HG02763 (cell line): ENCODE measurements around the gene NEUROD2.

Source experiments
- ATAC-seq: cut with Tn5 transposase; IDR thresholded peaks from one replicate; pipeline ENCODE4 v1.9.1; 2021; ENCODE audit warnings: mild to moderate bottlenecking, moderate library complexity; ENCODE audit not compliant: unreplicated experiment

The NEUROD2 gene

DNA sequence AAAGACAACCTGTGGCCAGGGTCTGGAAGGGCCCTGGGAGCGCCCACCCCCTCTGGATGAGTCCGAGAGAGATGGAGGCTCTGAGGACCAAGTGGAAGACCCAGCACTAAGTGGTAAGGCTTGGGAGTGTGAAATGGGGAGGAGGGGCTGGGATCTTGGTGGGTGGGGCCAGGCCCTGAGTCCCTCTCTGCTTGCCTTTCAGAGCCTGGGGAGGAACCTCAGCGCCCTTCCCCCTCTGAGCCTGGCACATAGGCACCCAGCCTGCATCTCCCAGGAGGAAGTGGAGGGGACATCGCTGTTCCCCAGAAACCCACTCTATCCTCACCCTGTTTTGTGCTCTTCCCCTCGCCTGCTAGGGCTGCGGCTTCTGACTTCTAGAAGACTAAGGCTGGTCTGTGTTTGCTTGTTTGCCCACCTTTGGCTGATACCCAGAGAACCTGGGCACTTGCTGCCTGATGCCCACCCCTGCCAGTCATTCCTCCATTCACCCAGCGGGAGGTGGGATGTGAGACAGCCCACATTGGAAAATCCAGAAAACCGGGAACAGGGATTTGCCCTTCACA is 28.0 kb upstream of the NEUROD2 start:
- ATAC-seq, result no peak

DNA sequence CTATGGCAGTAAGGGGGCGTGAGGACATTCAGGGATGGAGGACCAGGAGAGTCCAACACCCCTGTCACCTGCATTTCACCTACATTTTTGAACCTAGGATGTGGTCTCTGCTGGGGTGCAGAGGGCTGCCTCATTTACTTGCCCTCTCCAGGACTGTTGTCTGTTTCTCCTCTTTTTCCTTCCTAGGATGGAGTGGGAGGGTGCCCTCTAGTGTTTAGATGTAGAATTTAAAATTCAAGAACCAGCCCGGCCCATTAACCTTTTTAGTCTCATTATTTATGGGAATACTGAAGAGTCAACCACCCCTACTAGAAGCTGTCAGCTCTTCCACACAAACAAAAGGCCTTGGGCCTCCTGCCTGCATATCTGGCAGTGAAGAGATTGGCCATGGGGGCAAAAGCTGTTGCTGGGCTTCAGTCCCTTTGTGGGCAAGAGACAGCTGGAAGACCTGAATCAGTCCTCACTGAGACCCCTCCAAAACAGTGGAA is 26.7 kb upstream of the NEUROD2 start:
- no peak for ATAC-seq

DNA sequence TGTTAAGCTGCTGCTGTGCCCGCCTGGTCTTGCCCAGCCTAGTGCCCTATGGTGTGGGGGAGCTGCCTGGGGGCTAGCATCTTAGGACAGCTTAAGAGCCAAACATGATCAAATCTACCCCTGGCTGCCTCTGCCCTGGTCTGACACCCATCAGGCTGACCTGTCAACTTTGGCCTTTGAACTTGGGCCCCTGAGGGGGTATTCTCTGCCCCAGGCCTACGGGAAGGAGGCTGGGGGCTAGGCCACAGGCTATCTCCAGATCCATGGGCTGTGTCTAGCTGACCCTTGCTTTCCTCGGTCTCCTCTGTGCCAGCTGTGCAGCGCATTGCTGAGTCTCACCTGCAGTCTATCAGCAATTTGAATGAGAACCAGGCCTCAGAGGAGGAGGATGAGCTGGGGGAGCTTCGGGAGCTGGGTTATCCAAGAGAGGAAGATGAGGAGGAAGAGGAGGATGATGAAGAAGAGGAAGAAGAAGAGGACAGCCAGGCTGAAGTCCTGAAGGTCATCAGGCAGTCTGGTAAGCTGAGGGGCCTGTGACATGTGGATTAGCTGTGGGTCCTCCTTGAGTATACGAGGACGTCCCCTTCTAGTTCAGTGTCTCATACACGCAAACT is 26.0 kb upstream of the NEUROD2 start:
- no peak for ATAC-seq

DNA sequence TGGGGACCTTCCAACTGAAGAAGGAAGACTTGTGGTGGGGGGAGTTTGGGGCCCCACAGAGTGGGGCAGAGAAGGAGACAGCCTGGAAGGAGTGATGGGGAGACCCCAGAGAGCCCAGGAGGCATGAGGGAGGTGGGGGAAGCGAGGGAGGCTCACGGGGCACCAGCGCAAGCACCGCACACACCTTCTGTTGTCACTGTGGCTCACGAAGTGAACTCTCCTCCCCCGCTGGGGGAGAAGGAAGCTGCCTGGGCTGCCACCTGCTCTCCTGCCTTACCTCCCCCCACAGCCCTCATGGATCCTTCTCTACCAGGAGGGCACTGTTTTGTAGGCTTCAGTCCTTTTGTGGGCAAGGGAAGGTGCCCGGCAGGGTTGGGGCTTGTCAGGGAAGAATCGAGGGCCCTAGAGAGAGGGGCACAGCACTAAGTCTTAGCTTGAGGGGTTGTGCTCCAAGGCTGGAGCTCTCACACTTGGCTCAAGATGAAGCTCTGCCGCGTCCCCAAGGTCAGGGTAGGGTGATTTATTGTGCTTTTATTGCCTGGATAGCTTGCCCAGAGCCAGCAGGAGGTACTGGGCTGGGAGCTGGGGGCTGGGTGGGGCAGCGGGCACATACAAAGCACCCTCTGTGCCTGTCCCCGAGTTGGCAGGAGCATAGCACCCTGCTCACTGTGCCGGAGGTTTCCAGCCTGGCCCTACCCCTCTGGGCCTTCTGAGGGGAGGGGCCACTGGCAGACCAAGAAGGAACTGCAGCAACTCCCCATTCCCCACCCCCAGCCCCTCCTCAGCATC is 24.6 kb upstream of the NEUROD2 start:
- ATAC-seq, result no peak

DNA sequence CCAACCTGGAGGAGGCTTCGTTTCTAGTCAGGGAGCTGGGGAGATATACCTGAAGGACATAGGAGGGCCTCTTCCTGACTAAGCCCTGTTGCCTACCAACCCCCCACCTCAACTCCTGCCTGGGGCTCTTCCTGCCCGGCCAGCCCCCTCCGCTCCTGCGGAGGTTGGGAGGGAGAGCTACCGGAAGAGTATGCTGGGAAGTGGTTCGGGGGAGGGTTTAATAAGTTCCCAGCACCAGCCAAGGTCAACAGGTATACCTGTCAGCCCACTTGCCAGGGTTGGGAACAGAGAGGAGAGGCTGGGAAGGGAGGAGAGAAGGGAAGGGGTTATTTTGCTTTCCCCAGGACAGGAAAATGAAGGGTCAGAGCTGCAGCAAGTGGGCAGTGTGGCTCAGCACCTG is 23.7 kb upstream of the NEUROD2 start:
- ATAC-seq, result no peak

DNA sequence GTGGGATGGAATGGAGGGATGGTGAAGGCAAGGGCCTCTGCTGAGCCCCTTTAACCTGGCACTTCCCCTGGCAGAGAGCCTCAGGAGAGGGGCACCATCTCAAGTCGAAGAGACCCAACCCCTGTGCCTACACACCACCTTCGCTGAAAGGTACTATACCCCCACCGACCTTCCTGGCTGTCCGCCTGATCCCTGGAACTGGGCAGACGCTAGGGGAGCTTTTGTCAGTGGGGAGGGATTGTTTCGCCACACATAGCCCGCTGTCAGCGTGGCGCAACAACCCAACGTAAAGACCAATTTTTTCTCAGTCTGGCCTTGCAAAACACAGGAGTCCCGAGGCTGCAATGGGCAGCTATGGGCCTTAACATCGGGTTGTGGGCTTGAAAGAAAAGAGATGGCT is 22.2 kb upstream of the NEUROD2 start:
- no peak for ATAC-seq

DNA sequence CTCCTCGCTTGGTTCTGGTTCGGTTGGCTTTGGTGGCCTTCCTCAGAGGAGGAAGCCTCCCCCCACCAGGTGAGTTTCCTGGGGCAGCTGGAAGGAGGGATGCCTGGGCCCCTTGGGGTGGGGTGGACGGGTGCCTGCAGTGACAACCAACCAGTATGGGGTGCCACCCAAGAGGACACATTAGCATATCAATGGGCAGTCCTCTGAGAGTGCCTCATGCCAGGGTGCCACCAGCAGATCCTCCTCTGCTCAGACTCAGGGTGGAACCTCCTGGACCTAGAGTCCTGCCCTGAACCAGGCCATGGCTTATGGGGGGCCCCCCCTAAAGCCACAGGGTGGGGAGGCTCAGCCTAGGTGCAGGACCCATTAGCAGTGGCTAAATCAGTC is 21.8 kb upstream of the NEUROD2 start:
- no peak for ATAC-seq

DNA sequence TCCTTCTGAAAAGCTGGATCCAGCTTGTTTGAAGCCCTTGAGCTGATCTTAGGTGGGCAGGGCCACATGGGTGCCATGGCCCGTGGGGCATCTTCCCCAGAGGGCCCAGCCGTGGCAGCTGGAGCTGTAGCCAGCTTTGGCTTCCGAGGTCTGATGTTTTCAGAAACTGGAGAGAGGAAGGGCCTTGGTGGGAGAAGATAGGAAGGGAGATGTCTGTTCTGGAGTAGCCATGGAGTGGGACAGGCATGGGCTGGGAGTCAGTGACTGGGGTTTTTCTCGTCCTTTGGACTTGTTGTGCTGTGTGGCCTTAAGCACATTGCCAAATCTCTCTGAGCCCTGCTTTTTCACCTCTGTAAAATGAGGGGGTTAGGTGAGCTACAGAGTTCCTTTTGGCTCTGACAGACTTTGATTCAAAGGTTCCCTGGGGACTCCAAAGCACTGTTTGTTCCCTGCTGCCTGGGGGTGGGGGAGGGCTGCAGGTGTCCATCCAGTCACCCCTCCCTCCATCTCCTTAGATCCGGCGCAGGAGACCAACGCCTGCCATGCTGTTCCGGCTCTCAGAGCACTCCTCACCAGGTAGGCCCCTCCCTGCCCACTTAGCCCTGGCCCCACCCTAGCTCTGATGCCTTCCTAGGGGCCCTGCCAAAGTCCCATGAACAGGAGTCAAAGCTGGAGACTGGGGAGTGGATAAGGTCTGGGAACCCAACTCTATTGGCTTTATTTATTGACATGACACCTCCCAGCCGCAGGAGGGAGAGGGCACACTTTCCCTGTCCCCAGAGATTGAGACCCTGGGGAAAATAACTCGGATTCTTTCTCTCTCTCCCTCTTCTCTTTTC is 21.2 kb upstream of the NEUROD2 start:
- ATAC-seq, result no peak

DNA sequence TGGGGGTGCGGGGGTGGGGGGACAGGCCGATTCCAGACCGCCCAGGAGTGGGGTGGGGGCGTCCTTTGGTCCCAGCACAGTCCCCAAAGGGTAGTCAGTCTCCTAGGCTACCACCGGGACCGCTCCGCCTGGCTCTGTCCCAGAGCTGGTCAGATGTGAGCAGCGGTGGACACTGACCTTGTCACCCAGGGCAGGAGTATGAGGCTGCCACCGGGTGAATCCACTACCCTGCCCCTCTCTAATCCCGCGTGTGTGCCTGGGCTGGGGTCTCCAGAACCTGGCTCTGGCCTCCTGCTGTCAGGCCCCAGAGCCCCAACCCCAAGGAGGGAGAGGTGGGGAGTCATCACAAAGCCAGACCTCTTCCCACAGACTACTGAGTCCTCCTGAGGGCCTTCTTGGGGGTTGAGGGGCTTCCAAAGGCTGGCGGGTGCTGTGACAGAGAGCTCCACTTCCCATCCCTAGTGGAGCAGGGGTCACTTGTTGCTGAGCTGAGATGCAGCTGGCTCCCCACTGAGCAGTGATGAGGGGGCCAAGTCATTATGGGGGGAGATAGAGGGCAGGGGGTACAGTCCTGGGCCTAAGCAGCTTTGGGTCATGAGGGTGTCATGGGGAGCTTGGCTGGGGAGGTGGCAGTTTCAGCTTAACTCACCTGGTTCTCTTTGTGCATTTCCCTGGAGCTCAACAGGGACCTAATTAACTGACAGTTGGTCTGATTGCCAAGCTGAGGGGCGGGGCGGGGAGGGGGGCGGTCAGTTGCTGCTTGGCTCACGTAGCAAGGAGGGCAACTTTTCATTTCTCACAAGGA is 20.2 kb upstream of the NEUROD2 start:
- ATAC-seq, result no peak

DNA sequence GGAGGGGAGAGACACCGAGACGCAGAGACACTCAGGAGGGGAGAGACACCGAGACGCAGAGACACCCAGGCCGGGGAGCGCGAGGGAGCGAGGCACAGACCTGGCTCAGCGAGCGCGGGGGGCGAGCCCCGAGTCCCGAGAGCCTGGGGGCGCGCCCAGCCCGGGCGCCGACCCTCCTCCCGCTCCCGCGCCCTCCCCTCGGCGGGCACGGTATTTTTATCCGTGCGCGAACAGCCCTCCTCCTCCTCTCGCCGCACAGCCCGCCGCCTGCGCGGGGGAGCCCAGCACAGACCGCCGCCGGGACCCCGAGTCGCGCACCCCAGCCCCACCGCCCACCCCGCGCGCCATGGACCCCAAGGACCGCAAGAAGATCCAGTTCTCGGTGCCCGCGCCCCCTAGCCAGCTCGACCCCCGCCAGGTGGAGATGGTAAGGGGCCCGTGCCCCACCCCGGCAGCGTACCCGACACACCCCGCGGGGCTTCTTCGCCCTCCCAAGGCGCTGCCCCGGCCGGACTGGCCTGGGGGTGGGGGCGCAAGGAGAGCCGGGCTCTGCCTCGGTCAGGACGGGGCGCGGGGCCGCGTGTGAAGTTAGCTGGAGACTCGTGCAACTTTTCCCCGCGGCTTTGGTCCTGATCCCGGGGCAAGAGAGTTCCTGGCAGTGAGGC is 19.5 kb upstream of the NEUROD2 start:
- no peak for ATAC-seq

DNA sequence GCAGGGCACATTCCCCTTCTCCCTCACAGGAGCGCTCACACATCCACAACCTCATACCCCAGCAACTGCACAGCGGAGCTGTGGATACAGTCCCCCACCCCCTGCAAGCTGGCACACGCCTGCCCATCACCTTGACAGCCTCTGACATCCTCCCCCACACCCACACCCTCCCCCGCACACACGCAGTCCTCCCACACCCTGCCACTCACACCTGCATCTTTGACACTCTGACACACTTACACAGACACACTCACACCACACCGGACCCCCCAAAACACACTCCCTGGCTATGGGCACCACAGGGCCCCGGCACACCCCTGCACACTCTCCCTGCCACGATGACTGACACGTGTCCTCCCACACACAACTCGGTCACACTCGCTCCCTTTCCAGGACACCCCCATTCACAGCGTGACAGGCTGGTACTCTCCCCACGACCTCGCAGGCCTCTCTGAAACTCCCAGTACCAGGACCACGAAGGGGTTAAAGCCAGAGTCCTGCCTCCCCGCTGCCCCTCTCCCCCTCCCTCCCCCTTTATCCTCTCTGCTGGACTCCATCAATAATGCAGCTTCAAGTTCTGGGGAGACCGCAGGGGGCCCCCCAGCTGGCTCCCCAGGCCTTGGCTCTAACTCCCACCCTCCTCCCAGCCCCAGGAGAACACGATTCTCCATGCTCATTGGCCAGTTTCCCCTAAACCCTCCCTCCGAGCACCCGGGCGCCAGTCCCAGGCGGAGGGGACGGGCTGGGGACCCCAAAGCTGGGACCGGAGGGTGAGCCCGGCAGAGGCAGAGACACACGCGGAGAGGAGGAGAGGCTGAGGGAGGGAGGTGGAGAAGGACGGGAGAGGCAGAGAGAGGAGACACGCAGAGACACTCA is 18.7 kb upstream of the NEUROD2 start, which contains the start of gene PPP1R1B:
PPP1R1B (plus strand) TSS at position 782 of the 876 bp plus-strand sequence. CDS start 441 bp downstream, outside the sequence.
- no peak for ATAC-seq

DNA sequence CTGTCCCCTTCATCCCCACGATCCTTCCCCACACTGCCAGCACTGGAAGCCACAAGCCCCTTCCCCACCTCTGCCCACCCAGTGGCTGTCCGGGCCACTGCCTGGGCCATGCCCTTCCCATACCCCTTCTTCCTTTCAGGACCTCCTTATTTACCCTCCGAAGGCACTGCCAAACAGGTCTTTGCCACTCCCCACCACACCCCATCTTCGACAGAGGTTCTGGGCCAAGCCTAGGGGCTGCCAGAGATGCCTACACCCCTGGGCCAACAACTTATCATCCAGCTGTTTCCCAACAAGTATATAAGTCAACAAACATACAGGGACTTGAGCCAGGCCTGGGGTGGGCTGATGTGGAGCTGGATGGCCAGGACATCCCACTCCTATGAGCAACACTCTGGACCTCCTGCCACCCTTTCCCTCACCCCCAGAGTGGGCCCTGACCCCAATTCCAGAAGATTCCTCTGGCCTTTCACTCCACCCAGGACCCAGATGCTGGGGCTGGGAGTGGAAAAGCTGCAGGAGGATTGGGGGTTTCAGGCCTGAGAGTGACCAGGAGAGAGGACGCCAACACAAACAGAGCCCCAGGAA is 17.6 kb upstream of the NEUROD2 start:
- ATAC-seq, result no peak

DNA sequence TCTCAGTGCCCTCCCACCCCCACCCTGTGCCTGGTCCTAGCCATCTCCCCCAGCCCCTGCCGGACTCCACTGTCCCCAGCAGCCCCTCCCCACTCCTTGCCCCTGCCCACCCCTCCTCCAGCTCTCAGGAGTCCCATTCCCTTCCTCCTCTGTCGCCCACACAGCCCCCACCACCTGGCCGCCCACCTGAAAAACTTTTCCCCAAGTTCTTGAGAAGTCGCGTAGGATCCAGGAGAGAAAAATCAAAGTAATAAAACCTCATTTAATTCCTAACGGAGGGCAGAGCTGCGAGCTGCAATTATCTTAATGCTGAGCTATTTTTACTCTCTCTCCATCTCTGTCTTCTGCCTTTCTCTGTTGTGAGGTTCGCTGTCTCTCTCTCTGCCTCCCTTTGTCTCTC is 16.6 kb upstream of the NEUROD2 start:
- ATAC-seq, result no peak

DNA sequence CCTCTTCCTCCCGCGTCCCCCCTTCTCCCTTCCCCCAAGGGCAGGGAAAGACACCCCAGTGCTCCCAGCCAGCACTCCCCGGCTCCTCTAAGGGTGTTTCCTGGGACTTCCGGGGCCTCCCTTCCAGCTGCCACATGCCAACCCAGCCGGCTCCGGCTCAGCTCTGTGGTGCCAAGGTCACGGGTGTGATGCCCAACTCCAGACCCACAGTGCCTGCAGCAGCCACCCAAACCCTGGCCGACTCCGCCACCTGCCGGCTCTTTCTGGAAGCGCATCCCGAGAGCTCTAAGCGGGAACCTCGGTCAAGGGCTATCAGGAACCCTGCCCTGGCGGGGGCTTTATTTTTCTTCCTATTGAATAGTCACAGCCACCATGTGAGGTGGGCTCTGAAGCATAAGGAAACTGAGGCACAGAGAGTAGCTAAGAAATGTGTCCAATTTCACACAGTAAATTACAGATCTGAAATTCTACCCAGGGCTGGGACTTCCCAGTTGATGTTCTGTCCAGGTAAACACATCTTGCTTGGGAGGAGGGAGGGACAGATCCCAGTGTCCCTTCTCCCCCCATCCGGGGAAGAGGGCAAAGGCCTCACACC is 15.7 kb upstream of the NEUROD2 start:
- no peak for ATAC-seq

DNA sequence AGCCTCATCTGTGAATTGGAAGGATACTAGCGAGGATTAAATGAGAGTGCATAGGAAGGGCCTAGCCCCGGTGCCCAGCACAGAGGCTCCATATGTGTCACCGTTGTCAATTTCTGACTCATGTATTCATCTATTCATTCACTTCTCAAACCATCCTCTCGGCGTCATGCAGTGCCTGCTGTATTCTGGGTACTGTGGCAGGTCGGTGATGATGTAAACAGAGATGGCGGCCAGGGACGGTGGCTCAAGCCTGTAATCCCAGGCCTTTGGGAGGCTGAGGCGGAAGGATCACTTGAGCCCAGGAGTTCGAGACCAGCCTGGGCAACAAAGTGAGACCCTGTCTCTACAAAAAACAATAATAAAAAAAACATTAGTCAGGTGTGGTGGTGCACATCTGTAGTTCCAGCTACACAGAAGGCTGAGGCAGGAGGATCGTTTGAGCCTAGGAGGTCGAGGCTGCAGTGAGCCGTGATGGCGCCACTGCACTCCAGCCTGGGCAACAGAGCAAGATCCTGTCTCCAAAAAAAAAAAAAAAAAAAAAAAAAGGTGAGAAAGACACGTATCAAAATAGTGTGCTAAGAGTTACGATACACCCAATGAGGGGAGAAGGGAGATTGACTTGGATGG is 14.8 kb upstream of the NEUROD2 start:
- ATAC-seq, result peak; percentile 21

DNA sequence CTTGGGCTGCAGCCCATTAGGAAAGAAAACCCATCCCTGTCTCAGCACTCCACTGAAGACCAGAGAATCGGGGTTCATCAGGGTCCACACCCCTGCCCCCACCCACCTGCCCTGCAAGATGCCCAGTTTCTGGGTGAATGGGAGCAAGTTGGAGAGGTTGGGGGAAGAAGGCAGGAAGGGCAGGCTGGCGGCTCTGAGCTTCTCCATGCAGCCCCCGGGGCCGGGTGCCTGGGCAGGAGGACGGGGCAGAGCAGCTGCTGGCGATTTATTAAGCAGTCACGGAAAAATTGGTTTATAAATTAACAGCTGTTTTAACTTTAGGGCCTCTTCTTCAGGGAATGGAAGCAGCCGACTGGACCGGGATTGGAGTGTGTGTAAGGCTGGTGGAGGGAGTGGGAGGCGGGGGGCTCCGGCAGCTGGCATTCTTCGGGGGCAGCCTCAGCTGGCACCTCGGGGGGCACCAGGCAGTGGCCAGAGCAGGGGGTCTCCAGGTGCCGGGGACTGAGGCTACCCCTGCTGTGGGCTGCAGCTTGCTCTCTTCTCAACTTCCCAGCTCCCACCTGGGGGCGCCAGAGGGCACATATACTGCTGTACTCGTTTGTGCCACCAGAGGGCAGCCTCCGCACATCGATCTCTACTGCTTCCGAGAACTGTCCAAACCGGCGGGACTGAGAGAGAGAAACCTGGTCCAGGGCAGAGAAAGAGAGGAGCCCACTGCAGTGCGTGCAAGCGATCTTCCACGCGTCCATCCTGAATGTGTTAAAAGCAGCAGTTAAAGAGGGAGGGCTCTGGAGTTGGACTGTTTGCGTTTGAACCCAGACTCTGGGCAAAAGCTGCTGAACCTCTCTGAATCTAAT is 14.0 kb upstream of the NEUROD2 start:
- peak; percentile 56 for ATAC-seq

DNA sequence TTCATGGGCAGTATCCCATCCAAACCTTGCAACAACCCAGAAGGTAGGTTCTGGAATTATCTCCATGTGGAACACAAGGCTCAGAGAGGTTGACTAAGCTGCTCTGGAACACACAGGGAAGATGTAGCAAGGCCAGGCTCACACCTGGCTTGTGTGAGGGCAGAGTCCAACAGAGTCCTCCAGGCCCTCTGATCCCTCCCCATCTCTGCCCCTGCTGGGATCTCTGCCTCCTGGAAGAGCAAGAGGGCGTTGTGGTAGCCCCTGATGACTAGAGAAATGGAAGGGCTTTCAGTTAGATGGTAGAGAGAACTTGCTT is 12.0 kb upstream of the NEUROD2 start:
- ATAC-seq, result no peak
